Skin epidermis (tissue), 12 donors: ENCODE data around the gene AJM1.
A peak's percentile ranks its signal among the peaks of the same experiment; 100 is the strongest.

Experiments
- H3K27ac ChIP-seq, 21 experiments: fragments of 200-600 bp; sonication (generic) in 11 of 21; one replicate each; pipeline ENCODE4 v1.5.0; 2020; ENCODE audit warnings: mild to moderate bottlenecking in 3 of 21, inconsistent platforms in 2 of 21, moderate library complexity in 2 of 21
- H3K4me3 ChIP-seq, 7 experiments: fragments of 200-600 bp; sonication (generic) in 2 of 7; one replicate each; pipeline ENCODE4 v1.5.0; 2020; ENCODE audit warnings: inconsistent platforms in 2 of 7, mild to moderate bottlenecking in 2 of 7, moderate library complexity in 1 of 7

The AJM1 gene

GRCh38 chr9:136807281-136808074, 34.8 kb upstream of the AJM1 start, which contains the start of gene RABL6:
Gene RABL6 (plus strand): TSS chr9:136807948. CDS start chr9:136808197, 249 bp downstream.
- H3K27ac ChIP-seq: peak within 1 kb of the TSS; percentile 45 to 98 (median 88)
- H3K4me3 ChIP-seq: peak within 1 kb of the TSS; percentile 83 to 100 (median 95)

DNA sequence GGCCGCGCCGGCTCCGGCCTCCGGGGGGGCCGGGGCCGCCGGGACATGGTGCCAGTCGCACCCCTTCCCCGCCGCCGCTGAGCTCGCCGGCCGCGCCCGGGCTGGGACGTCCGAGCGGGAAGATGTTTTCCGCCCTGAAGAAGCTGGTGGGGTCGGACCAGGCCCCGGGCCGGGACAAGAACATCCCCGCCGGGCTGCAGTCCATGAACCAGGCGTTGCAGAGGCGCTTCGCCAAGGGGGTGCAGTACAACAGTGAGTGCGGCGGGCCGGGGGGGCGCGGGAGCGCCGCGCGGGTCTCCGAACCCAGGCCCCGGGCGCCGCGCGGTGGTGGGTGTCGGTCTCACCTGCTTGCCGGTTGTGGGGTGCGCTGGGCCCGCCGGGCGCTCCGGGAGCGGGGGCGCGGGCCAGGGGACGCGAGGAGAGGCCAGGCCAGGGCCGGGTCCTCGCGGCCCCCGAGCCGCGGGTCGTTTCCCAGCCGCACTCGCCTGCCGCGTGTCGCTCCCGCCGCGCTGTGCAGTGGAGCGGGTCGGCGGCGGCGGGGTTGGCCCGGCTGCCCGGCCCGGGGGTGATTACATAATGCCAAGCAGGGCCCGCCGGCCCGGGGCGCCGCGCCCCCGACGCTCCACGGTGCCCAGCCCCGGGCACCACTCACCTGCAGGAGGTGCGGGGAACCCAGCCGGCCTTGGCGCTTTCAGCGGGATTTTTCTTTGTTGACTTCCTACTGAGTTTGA, 34.0 kb upstream of the AJM1 start:
- H3K27ac ChIP-seq: peak overlapping the region; percentile 45 to 98 (median 86)

DNA sequence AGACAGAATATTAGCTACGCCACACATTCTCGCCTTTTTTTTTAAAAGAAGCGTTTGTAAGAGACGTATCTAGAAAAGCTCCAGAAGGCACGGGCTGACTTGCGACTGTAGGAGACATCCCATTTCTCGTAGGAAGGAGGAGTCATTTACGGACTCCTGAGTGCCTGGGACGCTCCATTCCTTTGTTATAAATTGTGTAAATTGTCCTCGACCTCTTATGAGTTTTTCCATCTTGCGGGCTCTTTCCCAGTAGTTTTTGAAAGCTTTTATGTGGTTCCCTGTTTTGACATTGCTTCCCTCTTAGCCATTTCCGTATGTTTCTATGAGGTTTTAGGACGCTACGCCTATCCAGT, 33.5 kb upstream of the AJM1 start:
- Histone ChIP-seq H3K4me3 (peak overlapping the region; percentile 83 to 100 (median 95)), H3K27ac (peak overlapping the region in 20 of 21 experiments; percentile 79 to 98 (median 86))

More for the DNA sequence above, 34.0 kb upstream of the AJM1 start:
- H3K4me3 ChIP-seq: peak overlapping the region; percentile 83 to 100 (median 95)

DNA sequence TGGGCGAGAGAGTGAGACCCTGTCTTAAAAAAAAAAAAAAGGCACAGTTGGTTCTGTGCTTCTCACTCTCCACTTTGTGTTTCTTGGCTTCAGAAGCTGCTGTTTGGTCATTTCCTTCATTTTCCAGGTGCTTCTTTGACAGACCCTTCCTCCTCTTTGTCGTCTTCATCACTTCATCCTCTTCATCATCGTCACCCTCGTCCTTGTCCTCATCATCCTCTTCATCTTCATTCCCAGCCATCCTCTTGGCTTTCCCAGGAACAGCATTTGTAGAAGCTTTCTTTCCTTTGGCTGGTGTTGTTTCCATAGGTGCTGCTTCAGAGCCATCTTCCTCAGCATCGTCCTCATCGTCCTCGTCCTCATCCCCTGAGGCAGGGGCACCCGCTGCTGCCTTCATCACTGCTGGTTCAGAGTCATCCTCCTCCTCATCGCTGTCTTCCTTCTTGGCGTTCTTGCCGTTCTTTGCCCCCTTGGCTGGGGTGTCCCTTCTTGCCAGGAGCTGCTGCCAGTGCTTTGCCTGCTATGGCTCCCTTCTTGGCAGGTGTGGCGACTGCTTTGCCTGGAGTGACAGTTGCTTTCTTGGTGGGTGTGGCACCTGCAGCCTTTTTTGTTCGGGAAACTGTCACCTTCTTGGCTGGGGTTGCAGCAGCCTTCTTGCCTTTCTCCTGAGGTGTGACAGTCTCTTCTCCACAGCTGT, 27.4 kb upstream of the AJM1 start:
- Histone ChIP-seq H3K27ac (no peak overlapping the region), H3K4me3 (no peak overlapping the region)

- Histone ChIP-seq H3K27ac (no peak overlapping the region), H3K4me3 (no peak overlapping the region)
Observed at GRCh38 chr9:136815422-136815782, 26.9 kb upstream of the AJM1 start.

DNA sequence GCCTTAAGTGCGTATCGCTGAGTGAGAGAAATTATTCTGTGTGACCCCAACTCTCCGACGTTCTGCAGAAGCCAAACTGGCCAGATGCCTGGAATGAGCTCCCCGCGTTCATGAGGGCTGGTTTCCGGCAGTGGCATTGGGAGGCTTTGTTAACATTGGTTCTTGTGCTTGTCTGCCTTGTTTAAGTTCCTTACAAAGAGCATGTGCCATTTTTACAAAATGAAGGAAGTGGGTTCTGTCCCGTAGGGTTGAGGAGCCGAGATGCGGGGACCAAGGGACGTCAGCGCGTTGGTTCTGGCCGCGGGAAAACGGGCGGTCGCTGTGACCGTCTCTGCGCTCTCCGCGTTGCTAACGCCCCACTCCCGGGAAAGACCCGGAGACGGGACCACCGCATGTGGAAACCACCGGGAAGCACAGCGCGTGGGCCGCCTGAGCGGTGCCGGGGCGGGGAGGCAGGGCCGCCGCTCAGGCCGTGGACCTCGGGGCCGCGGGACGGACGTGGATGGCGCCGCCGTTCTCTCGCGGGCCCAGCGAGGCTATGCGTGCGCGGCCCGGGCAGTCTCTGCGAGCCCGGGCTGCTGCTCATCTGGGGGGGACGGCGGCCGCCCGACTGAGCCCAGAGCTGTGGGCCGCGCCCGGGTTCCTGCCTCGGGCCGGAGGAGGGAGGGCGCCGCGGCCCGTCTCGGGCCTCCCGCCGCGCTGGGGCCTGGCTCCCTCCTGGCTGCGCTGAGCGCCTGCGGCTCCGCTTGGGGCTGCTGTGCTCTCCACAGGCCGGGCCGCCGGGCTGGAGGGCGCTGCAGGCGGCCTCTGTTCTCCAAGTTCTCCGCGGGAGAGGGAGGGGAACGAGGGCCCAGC, 21.1 kb upstream of the AJM1 start:
- peak overlapping the region in 2 of 7 experiments; percentile 15 for H3K4me3 ChIP-seq
- peak overlapping the region in 2 of 21 experiments; percentile 3 to 40 for H3K27ac ChIP-seq

DNA sequence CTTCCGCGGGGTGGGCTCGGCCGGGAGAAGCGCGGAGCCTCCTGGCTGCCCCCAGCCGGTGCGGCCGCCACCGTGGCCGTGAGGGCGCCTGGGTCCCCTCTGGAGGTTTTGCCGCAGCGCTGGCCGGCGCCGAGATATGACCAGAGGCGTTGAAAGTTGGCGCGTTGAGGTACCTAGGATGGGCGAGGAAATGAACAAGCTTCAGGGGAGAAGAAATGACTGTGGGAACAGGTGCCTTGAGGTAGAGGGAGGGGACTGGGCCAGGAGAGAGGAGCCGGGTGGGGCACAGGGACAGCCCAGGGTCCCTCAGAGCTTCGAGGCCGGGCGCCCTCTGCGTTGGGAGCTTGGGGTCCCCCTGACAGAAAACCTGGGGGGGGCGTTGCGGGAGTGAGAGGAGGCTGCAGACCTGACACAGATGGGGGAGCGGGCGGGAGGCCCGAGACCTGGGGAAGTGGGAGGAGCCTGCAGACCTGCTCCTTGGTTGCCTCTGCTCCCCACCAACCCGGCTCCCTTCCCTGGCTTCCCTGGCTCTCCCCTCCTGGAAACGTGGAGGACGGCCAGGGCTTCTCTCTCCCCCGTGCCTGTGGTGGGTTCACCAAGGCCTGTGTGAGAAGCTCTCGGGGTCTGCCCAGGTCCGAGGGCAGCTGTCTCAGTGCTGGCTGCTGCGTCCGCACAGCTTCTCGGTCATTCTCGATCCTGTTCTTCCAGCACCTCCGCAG, 20.3 kb upstream of the AJM1 start:
- peak overlapping the region in 2 of 21 experiments; percentile 3 to 40 for H3K27ac ChIP-seq
- peak overlapping the region in 1 of 7 experiments; percentile 15 for H3K4me3 ChIP-seq

DNA sequence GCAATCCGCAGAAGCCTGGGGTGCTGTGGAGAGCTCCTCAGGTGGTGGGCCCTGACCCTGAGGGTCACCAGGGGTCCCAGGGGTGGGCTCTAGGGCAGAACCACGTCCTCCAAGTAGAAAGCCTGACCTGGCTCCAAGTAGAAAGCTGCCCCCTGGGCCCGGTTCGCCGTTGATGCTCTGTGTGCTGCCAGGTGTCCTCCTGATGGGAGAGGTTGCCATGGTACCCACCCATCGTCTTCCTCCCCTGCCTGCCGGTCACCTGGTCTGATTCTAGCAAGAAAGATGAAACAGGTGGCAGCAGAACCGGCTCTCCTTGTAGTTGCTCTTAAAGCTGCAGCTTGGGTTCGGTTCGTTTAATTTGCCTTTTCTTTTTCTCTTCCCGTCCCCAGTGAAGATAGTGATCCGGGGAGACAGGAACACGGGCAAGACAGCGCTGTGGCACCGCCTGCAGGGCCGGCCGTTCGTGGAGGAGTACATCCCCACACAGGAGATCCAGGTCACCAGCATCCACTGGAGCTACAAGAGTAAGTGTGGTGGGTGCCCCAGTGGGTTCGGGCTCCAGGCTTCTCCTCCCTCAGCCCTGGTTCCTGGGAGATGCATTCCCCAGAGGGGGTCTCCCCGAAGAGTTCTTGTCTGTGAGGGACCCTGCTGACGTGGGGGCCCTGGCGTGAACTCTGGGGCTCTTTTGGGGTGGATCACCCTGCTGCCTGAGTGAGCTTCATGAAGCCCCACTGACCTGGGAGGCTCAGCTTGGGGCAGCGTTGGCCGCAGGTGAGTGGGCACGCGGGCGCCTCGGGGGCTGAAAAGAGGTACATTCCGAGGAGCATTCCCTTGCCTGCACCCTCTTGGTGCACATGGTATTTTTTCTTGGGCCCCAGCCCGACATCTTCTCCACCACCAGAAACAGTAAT, 18.9 kb upstream of the AJM1 start:
- H3K27ac ChIP-seq: no peak overlapping the region
- H3K4me3 ChIP-seq: no peak overlapping the region

GRCh38 chr9:136824496-136825225, 17.6 kb upstream of the AJM1 start:
- no peak overlapping the region for H3K27ac ChIP-seq

GRCh38 chr9:136825295-136826187, 16.7 kb upstream of the AJM1 start:
- Histone ChIP-seq H3K4me3 (no peak overlapping the region), H3K27ac (no peak overlapping the region)

More at GRCh38 chr9:136824496-136825225, 17.6 kb upstream of the AJM1 start:
- H3K4me3 ChIP-seq: no peak overlapping the region

DNA sequence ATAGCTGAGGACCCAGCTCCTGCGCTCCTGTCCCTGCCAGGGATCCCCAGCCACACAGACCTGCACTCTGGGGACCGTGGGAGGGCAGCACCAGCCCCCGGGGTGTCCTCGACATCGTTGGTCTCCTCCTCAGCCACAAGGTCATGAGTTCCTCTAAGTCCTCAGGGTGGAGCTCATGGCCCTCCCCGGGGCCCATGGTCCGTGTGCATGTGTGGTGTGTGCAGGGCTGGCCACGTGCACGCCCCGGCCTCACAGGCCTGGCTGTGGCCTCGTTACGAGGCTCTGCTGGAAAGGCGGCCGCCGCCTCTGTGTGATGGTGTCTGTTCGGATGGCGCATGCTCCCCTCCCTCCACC, 16.1 kb upstream of the AJM1 start:
- H3K27ac ChIP-seq: no peak overlapping the region
- no peak overlapping the region for H3K4me3 ChIP-seq

DNA sequence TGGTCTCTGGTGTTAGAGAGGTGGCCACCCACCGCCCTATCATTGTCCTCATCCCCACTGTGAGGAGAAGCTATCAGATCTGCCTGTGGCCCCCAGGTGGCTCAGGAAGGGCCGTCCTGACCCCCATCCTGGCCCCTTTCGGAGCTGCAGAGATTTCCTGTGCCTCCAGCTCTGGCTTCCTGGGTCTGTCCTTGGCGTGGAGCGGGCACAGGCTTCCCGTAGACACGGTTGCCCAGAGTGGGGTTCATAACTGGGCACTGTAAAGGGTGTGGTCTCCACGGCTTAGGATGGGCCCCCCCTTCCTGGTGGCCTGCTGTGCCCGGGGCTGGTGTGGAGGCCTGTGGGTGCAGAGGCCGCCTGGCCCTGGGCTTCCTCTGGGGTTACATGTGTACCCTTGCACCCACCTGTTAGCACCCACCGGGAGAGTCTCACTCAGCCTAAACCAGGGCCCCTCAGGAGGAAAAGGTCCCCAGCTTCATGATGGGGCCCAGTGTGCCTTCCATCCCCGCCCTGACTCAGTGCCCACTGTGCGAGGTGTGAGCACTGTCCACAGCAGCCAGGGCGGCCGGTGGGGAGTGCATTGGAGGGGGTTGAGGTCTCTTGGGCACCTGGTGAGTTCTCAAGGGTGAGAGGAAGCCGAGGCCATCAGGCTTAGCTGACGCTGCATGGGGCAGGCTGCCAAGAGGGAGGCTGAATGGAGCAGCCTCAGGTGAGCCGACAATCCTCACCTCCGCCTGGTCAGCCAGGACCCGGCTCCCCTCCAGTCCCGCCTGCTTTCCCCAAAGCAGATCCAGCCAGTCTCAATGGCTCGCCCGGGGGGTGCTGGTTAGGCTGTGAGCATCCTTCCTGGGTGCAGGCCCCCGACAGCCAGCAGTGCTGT, 15.3 kb upstream of the AJM1 start:
- no peak overlapping the region for H3K4me3 ChIP-seq
- no peak overlapping the region for H3K27ac ChIP-seq

DNA sequence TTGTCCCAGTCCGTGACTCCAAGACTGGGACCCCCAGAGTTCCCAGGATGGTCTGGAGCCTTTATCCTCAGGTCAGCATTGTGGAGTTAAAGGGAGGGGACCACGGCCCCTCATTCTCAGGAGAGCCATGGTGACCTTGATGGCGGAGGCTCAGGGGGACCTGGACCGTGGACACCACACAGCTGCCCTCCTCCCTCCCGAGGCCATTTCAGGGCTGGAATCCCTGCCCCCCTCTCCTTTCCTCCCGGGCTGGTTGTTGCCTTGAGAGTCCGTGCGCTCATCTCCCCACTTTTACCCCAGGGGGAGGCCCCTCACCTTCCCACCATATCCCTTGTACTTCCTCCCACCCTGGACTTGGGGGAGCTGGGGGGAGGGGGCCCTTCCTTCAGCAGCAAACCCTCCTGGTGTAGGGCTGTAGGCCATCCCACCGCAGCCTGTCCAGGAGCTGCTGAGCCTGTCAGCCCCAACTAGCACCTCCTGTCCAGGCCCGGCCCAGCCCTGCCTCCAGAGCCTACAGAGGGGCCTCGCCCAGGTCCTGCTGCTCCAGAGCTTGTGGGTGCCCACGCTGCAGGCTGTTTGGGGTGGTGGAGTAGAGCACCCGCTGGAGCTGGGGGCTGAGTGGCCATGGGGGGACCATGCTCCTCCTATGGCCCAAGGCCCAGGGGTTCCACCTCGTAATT, 14.3 kb upstream of the AJM1 start:
- no peak overlapping the region for H3K27ac ChIP-seq
- H3K4me3 ChIP-seq: no peak overlapping the region

- no peak overlapping the region for H3K27ac ChIP-seq
- H3K4me3 ChIP-seq: no peak overlapping the region
Observed at GRCh38 chr9:136828474-136829140, 13.7 kb upstream of the AJM1 start.
